ENCODE data around the gene ZNF770.
"Not testable (repeated sequence)": the region's sequence is repeated elsewhere in the genome, so short reads cannot be mapped to it uniquely, and the experiment has no call there.

ZNF770 gene

DNA sequence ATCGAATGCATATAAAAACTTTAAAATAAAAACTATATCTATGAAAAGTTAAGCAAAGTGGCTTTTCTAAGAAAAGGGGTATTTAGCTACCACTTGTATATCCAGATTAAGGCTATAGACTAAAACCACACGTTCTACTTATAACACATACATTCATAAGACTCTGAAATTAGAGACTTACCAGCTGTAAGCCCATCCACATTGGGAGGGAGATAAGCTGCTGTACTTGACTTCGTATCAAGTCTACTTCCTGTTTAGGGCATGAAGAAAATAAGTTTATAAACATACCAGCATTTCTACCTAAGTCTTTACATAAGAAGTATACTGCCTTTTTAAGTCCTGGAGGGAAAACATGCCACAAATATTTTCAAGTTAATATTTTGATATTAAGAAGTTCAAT lies 46.3 kb downstream of the ZNF770 start:
- no peak overlapping the region for H3K27ac ChIP-seq (replicated peaks)
- no peak for DNase-seq (ENCODE audit: low read depth in 1 of 2, low spot score in 1 of 2)
- H3K27me3 ChIP-seq (ENCODE audit: insufficient read depth, poor library complexity, severe bottlenecking): no peaks in the 10 kb centered on the region
- no peak for TF ChIP-seq SPI1 (IDR thresholded peaks at IDR 0.05; ENCODE audit: borderline replicate concordance, low read depth)
- TF ChIP-seq POLR2AphosphoS5 (IDR thresholded peaks at IDR 0.05; ENCODE audit: low read depth): no peak
- TF ChIP-seq, protein P1, sequence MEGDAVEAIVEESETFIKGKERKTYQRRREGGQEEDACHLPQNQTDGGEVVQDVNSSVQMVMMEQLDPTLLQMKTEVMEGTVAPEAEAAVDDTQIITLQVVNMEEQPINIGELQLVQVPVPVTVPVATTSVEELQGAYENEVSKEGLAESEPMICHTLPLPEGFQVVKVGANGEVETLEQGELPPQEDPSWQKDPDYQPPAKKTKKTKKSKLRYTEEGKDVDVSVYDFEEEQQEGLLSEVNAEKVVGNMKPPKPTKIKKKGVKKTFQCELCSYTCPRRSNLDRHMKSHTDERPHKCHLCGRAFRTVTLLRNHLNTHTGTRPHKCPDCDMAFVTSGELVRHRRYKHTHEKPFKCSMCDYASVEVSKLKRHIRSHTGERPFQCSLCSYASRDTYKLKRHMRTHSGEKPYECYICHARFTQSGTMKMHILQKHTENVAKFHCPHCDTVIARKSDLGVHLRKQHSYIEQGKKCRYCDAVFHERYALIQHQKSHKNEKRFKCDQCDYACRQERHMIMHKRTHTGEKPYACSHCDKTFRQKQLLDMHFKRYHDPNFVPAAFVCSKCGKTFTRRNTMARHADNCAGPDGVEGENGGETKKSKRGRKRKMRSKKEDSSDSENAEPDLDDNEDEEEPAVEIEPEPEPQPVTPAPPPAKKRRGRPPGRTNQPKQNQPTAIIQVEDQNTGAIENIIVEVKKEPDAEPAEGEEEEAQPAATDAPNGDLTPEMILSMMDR (IDR thresholded peaks at IDR 0.05; ENCODE audit: insufficient read depth, low read length): no peak
- TF ChIP-seq, protein P2, sequence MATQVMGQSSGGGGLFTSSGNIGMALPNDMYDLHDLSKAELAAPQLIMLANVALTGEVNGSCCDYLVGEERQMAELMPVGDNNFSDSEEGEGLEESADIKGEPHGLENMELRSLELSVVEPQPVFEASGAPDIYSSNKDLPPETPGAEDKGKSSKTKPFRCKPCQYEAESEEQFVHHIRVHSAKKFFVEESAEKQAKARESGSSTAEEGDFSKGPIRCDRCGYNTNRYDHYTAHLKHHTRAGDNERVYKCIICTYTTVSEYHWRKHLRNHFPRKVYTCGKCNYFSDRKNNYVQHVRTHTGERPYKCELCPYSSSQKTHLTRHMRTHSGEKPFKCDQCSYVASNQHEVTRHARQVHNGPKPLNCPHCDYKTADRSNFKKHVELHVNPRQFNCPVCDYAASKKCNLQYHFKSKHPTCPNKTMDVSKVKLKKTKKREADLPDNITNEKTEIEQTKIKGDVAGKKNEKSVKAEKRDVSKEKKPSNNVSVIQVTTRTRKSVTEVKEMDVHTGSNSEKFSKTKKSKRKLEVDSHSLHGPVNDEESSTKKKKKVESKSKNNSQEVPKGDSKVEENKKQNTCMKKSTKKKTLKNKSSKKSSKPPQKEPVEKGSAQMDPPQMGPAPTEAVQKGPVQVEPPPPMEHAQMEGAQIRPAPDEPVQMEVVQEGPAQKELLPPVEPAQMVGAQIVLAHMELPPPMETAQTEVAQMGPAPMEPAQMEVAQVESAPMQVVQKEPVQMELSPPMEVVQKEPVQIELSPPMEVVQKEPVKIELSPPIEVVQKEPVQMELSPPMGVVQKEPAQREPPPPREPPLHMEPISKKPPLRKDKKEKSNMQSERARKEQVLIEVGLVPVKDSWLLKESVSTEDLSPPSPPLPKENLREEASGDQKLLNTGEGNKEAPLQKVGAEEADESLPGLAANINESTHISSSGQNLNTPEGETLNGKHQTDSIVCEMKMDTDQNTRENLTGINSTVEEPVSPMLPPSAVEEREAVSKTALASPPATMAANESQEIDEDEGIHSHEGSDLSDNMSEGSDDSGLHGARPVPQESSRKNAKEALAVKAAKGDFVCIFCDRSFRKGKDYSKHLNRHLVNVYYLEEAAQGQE (IDR thresholded peaks at IDR 0.05; ENCODE audit: insufficient replicate concordance, low read depth): no peak
- TF ChIP-seq GABPA (IDR thresholded peaks at IDR 0.05; ENCODE audit: low read depth): no peak
- no peak overlapping the region for H3K4me3 ChIP-seq (replicated peaks; ENCODE audit: insufficient read depth, low read length)

- TF ChIP-seq, protein P2 (IDR thresholded peaks at IDR 0.05; ENCODE audit: insufficient replicate concordance, low read depth): no peak
- TF ChIP-seq, protein P1 (IDR thresholded peaks at IDR 0.05; ENCODE audit: insufficient read depth, low read length): no peak
- no peak for TF ChIP-seq SPI1 (IDR thresholded peaks at IDR 0.05; ENCODE audit: borderline replicate concordance, low read depth)
- TF ChIP-seq GABPA (IDR thresholded peaks at IDR 0.05; ENCODE audit: low read depth): no peak
- no peak for TF ChIP-seq POLR2AphosphoS5 (IDR thresholded peaks at IDR 0.05; ENCODE audit: low read depth)
- Histone ChIP-seq H3K4me3 (replicated peaks; ENCODE audit: insufficient read depth, low read length) (no peak overlapping the region), H3K27me3 (ENCODE audit: insufficient read depth, poor library complexity, severe bottlenecking) (no peaks in the 10 kb centered on the region), H3K27ac (replicated peaks) (no peak overlapping the region)
- DNase-seq (ENCODE audit: low read depth in 1 of 2, low spot score in 1 of 2): no peak
These were observed 46.8 kb downstream of the ZNF770 start for GRCh38 chr15:34941185-34941698.

GRCh38 chr15:34933432-34933975 lies 54.6 kb downstream of the ZNF770 start:
- no peak for TF ChIP-seq POLR2AphosphoS5 (IDR thresholded peaks at IDR 0.05; ENCODE audit: low read depth)
- TF ChIP-seq, protein P1 (IDR thresholded peaks at IDR 0.05; ENCODE audit: insufficient read depth, low read length): no peak
- TF ChIP-seq SPI1 (IDR thresholded peaks at IDR 0.05; ENCODE audit: borderline replicate concordance, low read depth): no peak
- TF ChIP-seq, protein P2 (IDR thresholded peaks at IDR 0.05; ENCODE audit: insufficient replicate concordance, low read depth): no peak
- TF ChIP-seq GABPA (IDR thresholded peaks at IDR 0.05; ENCODE audit: low read depth): no peak
- H3K27me3 ChIP-seq (ENCODE audit: insufficient read depth, poor library complexity, severe bottlenecking): no peaks in the 10 kb centered on the region
- no peak for DNase-seq (ENCODE audit: low read depth in 1 of 2, low spot score in 1 of 2)
- no peak overlapping the region for H3K4me3 ChIP-seq (replicated peaks; ENCODE audit: insufficient read depth, low read length)
- H3K27ac ChIP-seq (replicated peaks): no peak overlapping the region

- not testable (repeated sequence) for H3K27me3 ChIP-seq (ENCODE audit: insufficient read depth, poor library complexity, severe bottlenecking); H3K4me3 ChIP-seq (replicated peaks; ENCODE audit: insufficient read depth, low read length); DNase-seq (ENCODE audit: low read depth in 1 of 2, low spot score in 1 of 2); H3K27ac ChIP-seq (replicated peaks)
These were observed 59.7 kb downstream of the ZNF770 start for GRCh38 chr15:34928349-34928748.

All from HL-60 (cell line).